GM18867 (cell line): ENCODE data around the gene CX3CL1.

Experiments used
- ATAC-seq: cut with Tn5 transposase; IDR thresholded peaks from one replicate; pipeline ENCODE4 v1.9.1; 2021; ENCODE audit warnings: mild to moderate bottlenecking, moderate library complexity; ENCODE audit not compliant: unreplicated experiment

The CX3CL1 gene

GRCh38 chr16:57432989-57433388, 60.7 kb downstream of the CX3CL1 start:
- no peak for ATAC-seq

DNA sequence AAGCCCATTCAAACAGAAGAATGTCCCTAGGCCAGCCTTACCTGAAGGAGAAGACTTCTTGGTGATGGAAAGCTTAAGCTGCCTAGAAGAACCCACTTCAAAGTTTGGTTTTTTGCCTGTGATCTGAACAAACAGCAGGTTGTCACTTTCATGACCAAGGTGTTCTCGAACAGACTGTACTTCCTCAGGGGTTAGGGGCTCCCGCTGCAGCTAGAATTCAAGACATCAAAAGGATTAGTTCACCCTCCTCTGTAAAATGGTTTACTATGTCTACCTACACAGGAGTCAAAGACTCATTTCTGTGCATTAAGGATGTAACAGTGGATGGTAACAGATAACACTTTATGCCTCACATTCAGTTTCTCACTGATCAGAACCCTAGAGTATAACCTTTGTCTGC, 61.7 kb downstream of the CX3CL1 start:
- ATAC-seq, result no peak
